ENCODE results near the gene TRPV3. TPM values are rescaled to one million over a fixed set of nuclear protein-coding genes. Genes with fewer than 3 reads are reported as not detected.

The TRPV3 gene
- total and polyA plus RNA-seq, 2 donors (not counting 1 experiment from before 2014, with no cell fraction given): 1.6 to 18.2 TPM

- Mint-ChIP-seq H3K4me1 (no peaks in the 10 kb centered on the region), H3K27me3 (no peaks in the 10 kb centered on the region), H3K9me3 (ENCODE audit: insufficient read depth) (no peaks in the 10 kb centered on the region), H3K27ac (no peak overlapping the region), H3K4me3 (no peak overlapping the region)
- Histone ChIP-seq H3K36me3 (replicated peaks in 1 of 2; ENCODE audit: control extremely low read depth in 1 of 2, control insufficient read depth in 1 of 2, extremely low read depth in 1 of 2, insufficient read depth in 2 of 2, low read length in 1 of 2) (no peaks in the 10 kb centered on the region), H3K4me3 (ENCODE audit: control extremely low read depth in 1 of 5, extremely low read depth in 1 of 5, insufficient read depth in 1 of 5, low read depth in 2 of 5, low read length in 4 of 5) (no peak overlapping the region), H3K9me3 (ENCODE audit: control extremely low read depth in 1 of 3, control insufficient read depth in 2 of 3, insufficient read depth in 1 of 3, low read length in 2 of 3) (no peaks in the 10 kb centered on the region), H3K79me2 (ENCODE audit: control insufficient read depth, insufficient read depth, low read length) (no peaks in the 10 kb centered on the region), H3K9ac (ENCODE audit: low read length) (no peak overlapping the region), H3K27me3 (replicated peaks in 1 of 4; ENCODE audit: control extremely low read depth in 1 of 4, control insufficient read depth in 3 of 4, insufficient read depth in 4 of 4, low read length in 3 of 4) (no peaks in the 10 kb centered on the region), H3K27ac (ENCODE audit: low read length in 2 of 2) (no peak overlapping the region), H3K4me2 (replicated peaks; ENCODE audit: low read depth, low read length, poor library complexity, severe bottlenecking) (no peak overlapping the region), H4K20me1 (ENCODE audit: control insufficient read depth, insufficient read depth, low read length, poor library complexity, severe bottlenecking) (no peaks in the 10 kb centered on the region), H2AFZ (ENCODE audit: insufficient read depth, low read depth, low read length, poor library complexity, severe bottlenecking) (no peak overlapping the region), H3K4me1 (ENCODE audit: control insufficient read depth in 2 of 2, insufficient read depth in 2 of 2, low read length in 2 of 2) (no peaks in the 10 kb centered on the region)
- 100% methylated on average over 2 of the region's 5 CpGs for WGBS (ENCODE audit: insufficient coverage)
- intact Hi-C loops (cut with micrococcal nuclease): no loop called here
- DNase-seq (no peak), ATAC-seq (ENCODE audit: low read depth) (no peak)
- TF ChIP-seq CTCF (IDR thresholded peaks at IDR 0.05) (no peak), EZH2 (IDR thresholded peaks at IDR 0.05; ENCODE audit: borderline replicate concordance, insufficient read depth, low read depth, low read length, poor library complexity, severe bottlenecking) (no peak)
- ChIA-PET POLR2A (no interaction called here), CTCF (no interaction called here)
These were observed 13.2 kb downstream of the TRPV3 start for GRCh38 chr17:3544365-3544764.

GRCh38 chr17:3543453-3543852 lies 14.2 kb downstream of the TRPV3 start:
- Histone ChIP-seq H3K4me1 (ENCODE audit: control insufficient read depth in 2 of 2, insufficient read depth in 2 of 2, low read length in 2 of 2) (no peaks in the 10 kb centered on the region), H3K9me3 (ENCODE audit: control extremely low read depth in 1 of 3, control insufficient read depth in 2 of 3, insufficient read depth in 1 of 3, low read length in 2 of 3) (no peaks in the 10 kb centered on the region)
- CTCF ChIA-PET: no interaction called here

More at GRCh38 chr17:3543453-3543852, 14.2 kb downstream of the TRPV3 start:
- H4K20me1 ChIP-seq (ENCODE audit: control insufficient read depth, insufficient read depth, low read length, poor library complexity, severe bottlenecking): no peaks in the 10 kb centered on the region
- ATAC-seq (ENCODE audit: low read depth) (no peak), DNase-seq (no peak)
- intact Hi-C loops (cut with micrococcal nuclease): no loop called here
- Mint-ChIP-seq H3K27ac (no peak overlapping the region), H3K27me3 (no peaks in the 10 kb centered on the region), H3K9me3 (ENCODE audit: insufficient read depth) (no peaks in the 10 kb centered on the region), H3K4me3 (no peak overlapping the region), H3K4me1 (no peaks in the 10 kb centered on the region)
- POLR2A ChIA-PET: no interaction called here
- H3K9ac ChIP-seq (ENCODE audit: low read length): no peak overlapping the region
- no peak overlapping the region for H2AFZ ChIP-seq (ENCODE audit: insufficient read depth, low read depth, low read length, poor library complexity, severe bottlenecking)
- 94% methylated on average over 10 of the region's 10 CpGs for WGBS (ENCODE audit: insufficient coverage)
- no peak overlapping the region for H3K4me2 ChIP-seq (replicated peaks; ENCODE audit: low read depth, low read length, poor library complexity, severe bottlenecking)
- H3K4me3 ChIP-seq (ENCODE audit: control extremely low read depth in 1 of 5, extremely low read depth in 1 of 5, insufficient read depth in 1 of 5, low read depth in 2 of 5, low read length in 4 of 5): no peak overlapping the region
- H3K79me2 ChIP-seq (ENCODE audit: control insufficient read depth, insufficient read depth, low read length): no peaks in the 10 kb centered on the region
- no peak overlapping the region for H3K27ac ChIP-seq (ENCODE audit: low read length in 2 of 2)
- TF ChIP-seq EZH2 (IDR thresholded peaks at IDR 0.05; ENCODE audit: borderline replicate concordance, insufficient read depth, low read depth, low read length, poor library complexity, severe bottlenecking) (no peak), CTCF (IDR thresholded peaks at IDR 0.05) (no peak)
- H3K36me3 ChIP-seq (replicated peaks in 1 of 2; ENCODE audit: control extremely low read depth in 1 of 2, control insufficient read depth in 1 of 2, extremely low read depth in 1 of 2, insufficient read depth in 2 of 2, low read length in 1 of 2): no peaks in the 10 kb centered on the region
- no peaks in the 10 kb centered on the region for H3K27me3 ChIP-seq (replicated peaks in 1 of 4; ENCODE audit: control extremely low read depth in 1 of 4, control insufficient read depth in 3 of 4, insufficient read depth in 4 of 4, low read length in 3 of 4)
